GM15510 (cell line): ENCODE results near the gene GLI3.

ENCODE experiments used
- POLR2A ChIP-seq: IDR thresholded peaks from 3 replicates; pipeline ENCODE4 v1.6.1; 2011; ENCODE audit warnings: borderline replicate concordance; ENCODE audit not compliant: insufficient read length; ENCODE audit errors: extremely low read depth

Gene GLI3

DNA sequence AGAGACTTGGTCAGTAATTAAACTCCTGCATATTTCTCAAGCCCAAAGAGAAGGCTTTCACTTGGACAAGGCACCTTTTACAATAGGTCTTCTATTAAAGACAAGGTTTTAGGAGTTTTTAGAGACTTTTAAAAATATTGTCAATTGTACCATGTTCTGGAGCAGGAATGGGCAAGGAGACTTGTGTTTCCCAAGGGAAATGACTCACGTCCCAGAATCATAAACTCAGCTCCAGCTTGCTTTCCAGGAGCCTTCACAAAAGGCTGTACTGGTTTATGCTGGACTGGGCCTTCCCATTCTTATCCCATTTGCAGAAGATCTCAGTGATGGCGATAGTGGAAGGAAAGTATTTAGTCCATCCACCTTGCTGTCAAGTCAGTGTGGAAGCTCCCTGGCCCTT lies 7.8 kb upstream of the GLI3 start:
- no peak for TF ChIP-seq POLR2A

DNA sequence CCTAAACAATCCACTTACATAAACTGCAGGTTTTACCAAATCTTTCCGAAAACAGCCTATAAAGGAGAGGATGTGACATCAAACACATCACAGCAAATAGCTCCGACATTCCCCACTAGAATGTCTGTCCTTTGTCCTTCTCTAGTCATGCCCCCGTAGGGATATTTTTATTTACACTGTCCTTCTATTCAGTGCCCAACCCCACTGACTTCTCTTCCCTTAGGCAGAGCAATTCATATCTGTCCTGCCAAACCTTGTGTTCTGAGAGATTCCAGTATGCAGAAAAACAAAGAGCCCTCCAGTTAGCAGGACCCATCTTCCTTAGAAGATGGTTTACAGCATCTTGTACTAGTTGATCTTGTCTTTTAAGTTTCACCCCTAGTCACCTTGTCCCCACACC lies 5.4 kb upstream of the GLI3 start:
- no peak for TF ChIP-seq POLR2A

DNA sequence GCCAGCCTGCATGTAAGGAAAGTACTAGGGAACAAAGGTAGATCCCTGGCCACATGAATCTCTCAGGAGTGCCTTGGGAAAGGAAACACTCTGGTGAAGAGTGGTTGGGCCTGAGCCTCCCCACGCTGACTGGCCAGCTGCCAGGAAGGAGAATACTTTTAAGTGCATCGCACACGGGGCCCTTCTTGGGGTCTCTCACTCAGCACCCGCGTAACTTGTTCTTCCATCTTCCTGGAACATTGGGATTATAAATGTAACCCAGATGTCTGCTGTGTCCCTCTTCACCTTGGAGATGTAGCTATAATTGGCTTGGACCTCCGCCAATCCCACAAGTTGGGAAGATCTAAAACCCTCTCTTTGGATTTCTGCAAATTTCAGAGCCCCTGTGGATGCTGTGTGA lies 4.4 kb upstream of the GLI3 start:
- TF ChIP-seq POLR2A: no peak

DNA sequence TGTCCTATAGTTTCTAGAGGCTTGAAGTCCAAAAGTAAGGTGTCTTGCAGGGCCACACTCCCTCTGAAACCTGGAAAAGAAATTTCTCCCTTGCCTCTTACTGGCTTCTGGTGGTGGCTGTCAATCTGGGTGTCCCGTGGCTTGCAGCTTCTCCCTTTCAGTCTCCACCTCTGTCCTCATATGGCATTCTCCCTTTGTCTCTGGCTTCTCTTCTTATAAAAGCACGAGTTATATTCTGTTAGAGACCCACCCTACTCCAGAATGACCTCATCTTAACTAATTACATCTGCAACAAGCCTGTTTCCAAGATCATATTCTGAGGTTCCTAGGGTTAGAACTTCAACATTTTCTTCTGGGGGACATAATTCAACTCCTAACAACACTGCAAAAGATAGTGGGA lies 3.4 kb upstream of the GLI3 start:
- TF ChIP-seq POLR2A: no peak

DNA sequence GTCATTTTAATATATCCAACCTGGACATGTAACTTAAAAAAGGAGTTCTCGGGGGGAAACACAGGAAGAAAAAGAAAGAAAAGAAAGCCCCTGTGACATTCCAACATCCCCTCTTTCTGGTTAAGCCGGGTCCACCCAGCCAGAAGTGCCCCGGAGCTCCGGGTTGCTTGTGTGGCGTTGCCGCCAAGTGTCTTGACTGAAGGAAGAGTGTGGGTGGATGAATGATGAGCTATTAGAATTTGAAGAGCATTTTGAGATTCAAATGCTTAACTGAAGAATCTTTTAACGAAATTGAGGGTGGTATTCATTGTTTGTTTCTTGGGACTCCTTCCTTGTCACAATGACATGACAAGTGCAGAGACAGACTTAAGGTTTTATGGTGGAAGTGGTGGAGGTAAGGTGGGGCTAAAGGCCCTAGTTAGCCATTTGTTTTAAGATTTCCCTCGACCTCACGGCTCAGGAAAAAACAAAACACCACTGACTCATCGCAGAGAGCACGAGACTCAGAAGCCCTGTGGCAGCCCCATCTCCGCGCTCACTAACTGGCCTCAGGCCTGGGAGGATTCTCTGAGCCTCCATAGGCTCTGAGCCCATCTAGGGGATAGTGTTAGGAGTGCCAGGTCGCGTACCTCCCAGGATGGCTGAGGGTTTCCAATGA lies 1.8 kb upstream of the GLI3 start:
- TF ChIP-seq POLR2A: no peak

DNA sequence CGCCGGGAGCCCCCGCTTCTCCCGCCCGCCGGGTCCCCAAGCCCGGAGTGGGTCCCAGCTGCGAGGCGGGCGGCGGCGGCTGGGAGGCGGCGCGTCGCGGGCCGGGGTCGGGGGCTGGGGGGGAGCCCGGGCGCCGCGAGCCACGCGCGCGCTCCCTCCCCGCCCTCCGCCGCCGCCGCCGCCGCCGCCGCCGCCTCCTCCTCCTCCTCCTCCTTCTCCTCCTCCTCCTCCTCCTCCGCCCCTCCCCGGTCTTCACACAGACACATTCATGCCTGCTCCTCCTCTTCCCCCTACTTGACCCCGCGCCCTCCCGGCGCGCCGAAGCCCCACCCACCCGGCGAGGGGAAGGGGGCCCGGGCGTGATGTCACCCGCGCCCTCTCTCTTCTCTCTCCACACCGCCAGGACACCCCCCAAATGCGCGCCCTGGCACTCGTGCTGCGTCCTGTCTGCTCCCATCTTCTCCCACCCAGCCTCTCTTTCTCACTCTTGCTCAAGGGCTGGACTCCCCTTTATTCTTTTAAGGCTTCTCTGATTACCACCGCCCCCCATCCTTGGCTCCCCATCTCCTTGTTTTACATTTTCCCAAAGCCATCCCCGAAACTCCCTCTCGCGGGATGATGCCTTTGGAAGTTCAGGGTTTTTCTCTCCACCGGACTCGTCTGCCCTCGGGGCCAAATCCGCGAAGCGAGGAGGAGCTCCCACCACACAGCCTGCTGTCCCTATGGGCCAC lies 967 bp upstream of the GLI3 start:
- TF ChIP-seq POLR2A: no peak

DNA sequence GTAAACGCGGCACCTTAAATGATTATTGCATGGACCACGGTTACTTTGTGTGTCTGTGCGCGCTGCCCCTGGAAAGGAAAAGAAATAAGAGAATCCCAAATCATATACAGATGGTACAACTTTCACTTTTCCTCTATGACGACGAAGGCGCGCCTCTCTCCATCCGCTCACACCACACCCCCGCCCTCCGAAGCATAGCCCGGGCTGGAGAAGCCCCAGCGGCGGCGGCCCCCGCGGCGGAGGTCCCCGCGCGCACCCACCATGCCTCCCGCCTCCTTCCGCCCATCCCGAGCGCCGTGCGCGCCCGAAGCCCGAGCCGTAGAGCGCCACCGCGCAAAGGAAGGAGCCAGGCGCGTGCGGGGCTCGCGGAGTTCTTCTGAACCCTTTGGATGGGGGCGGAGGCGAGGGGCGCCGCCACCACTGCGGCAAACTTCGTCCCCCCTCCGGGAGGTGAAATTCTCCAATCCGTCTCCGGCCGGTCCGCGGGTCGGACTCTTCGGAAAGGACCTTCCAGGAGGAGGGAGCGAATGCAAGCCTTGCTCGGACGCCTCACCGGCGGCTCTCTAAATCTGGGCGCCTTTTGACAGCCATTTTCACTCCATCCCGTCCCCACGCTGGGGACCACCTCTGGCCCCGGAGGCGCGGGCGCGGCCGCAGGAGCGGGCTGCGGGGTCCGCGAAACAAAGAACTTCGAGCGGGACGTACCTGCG lies 588 bp downstream of the GLI3 start:
- TF ChIP-seq POLR2A: no peak

DNA sequence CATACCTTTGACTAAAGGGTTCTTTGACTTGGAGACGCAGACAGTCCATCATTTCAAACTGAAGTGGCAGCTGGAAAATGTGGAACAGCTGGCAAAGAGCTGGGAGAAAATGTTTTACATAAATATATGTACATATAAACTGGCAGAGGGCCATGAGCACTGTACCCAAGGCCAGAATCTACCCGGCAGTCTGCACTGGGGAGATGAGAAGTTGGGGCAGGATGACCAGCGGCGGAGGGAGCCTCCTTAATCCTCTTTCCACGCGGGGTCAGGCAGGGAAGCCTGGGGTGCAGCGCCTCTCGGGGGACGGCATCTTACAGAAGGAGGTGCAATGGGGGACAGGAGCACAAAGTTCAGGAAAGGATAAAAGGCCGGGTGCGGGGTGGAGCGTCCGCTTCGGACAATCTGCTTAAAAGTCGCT lies 1.3 kb downstream of the GLI3 start:
- TF ChIP-seq POLR2A: no peak

DNA sequence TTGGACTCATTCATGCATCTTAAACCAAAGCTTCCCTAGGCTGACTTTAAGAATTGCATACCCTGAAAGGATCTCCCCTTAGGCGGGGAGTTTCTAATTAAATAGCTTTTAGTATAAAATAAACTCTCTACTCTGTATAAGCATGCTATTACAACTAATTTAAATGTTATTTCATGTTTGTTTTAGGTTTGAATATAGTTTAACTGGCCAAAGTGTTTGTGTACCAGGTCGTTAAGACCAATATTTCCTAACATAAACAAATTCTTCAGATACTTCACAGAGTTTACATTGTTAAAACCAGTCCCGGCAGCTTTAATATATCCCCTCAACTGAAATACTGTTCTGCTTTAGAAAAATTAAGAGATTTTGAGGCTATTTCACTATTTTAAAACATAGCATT lies 2.3 kb downstream of the GLI3 start:
- no peak for TF ChIP-seq POLR2A

DNA sequence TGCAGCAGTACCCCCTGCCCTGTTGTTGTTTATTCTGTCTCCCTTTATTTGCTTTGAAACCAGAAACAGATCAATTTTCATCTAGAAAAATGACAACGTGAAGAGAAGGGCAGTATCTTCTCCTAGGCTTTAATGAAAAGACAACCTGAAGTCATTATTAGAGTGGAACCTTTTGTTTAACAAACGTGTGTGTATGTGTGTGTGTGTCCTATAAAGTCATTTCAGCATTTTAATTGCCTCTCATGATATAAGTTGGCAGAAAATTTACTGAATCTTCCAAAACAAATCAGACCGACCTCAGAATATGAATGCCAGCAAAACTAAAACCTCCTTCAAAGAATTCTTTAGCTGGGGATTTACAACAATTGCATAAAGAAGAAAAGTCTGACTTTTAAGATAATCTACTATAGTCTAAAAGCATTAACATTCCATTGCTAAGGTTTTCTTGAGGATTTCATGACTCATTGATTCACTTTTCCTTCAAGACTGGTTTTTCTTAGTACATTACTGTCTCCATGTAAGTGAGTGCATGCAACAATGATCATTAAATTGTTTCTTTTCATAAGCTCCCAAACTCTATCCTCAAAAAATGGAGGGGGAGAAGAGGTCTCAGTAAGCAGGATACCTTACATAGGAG lies 3.2 kb downstream of the GLI3 start:
- TF ChIP-seq POLR2A: no peak

DNA sequence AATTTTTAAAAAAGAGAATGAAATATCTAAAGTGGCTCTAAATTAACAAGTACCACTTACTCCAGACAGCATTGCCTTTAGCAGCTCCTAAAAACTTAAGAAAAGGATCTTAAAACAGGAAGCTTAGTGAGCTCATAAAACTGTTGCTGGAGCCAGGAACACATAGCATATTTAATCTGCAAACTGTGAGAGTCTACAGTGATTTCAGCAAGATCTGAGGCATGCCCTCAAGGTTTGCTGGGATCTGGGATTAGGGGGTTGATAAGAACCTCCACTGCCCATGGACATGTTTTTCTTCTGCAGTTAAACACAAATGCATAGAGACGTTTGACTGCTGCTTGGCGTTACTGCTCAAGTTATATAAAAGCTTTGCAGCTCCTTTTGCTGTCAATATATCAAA lies 3.8 kb downstream of the GLI3 start:
- TF ChIP-seq POLR2A: no peak

DNA sequence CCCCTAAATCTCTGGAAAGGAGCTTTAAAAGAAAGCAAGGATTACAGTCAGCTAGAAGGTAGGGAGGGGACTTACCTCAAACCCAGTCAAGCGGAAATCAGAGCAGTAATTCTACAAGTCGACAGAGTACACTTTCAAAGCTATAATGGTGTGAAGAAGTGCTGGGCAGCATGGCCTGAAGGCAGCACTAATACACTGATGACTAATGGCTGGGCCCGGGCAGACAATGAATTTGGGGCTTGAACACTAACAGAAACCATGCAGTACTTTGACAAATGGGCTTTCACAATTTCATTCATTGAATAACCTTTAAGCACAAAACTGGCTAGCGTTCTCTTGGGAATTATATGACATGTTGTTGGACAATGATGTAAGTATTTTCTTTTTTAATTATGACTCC lies 4.7 kb downstream of the GLI3 start:
- TF ChIP-seq POLR2A: no peak

DNA sequence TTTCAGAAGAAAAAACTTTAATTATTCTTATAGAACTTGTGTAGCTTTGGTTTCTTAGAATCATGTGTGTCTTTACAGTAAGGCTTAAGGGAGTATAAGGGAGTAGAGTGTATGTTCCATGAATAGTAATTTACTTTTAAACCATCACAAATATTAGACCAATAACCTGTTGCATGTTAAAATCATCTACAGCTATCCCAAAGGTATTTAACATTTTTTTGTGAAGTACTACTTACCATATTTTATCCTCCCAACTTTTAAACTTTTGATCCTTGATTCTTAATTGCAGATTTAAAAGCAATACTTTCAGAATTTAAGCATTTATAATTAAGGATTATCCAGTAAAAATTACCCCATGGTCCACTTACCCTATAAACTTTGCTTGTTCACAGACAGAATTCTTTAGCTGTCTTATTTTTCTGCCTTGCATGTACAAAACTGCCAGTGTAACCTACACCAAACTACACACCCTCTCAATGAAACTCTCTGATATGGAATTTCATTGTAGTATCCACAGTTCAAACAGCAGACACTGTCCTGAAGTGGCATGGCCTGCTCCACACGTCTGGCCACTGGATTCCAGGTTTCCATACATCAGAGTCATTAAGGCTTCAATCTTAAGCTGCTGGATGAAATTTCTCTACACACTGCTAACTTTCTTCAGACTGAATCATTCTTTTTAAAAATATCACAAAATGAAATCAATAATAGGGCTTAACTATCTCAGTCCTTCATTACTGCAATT lies 5.8 kb downstream of the GLI3 start:
- TF ChIP-seq POLR2A: no peak

DNA sequence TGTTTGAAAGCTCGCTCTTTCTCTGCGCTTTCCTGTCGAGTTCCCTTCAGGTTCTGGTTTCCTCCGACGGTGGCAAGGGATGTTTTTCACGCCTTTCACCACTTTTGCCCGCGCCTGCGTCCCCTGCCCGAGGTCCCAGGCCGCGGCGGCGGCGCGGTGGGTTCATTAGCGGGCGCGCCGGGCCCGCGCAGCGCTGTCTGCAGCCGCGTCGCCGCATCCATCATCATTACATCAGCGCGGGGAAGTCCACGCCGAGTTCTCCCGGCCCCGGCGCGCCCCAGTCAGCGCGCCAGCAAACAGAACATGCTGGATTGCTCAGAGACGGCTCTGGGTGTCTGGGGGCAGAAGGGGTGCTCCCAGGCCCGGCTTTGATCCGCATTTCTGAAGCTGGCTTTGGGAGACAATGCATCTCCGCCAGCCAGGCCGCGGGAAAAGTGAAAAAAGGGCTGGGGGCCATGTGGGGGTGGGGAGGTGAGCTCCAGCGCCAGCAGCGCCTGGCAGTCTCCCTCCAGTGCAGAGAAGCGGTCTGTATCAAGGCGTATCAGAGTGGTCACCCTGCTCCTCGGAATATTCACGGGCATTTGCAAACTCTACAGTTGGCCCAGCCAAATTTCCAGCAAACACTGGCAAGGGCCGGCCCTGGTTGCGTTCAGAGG lies 8.9 kb downstream of the GLI3 start:
- no peak for TF ChIP-seq POLR2A

DNA sequence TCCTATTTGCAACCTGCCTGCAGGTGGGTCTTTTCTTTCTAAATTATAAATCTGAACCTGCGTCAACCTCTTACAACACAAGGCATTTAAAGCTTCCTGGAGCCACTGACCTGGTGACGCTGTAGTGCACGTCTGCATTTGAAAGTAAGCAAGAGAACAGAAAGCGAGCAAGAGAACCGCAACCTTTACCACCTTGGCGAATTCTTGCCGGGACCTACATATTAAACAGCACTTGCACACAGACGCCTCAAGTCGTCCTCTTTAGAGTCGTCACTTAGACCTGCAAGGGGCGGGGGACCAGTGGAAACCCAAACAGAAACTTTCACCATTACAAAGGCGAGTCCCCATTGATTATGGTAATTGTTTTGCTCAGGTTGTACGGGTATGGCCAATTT lies 9.5 kb downstream of the GLI3 start:
- no peak for TF ChIP-seq POLR2A

DNA sequence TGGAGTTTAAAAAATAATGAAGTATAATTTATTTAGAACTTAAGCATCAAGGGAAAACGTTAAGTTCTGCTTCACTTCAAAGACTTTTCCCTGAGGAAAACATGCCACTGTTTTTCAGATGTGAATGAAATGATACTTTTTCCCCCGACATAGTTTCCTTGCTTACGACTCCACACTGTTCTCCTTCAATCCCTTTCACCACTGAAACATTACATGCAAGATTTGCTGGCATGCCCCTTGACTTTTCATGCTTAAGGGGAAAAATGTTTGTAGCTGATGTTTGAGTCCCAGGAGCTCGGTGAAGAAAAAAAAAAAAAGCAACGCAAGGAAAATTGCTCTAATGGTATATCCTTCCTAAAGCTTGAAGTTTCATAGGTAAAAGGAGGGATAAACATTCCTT lies 10.0 kb downstream of the GLI3 start:
- no peak for TF ChIP-seq POLR2A
